ENCODE results near the gene SPO11. TPM values are rescaled to one million over a fixed set of nuclear protein-coding genes. Genes with fewer than 3 reads are reported as not detected.

SPO11 gene
- total and polyA plus RNA-seq, 2 of the 4 experiments (the other 2 are of a cell fraction): not detected

- H2BK20ac ChIP-seq (ENCODE audit: low read depth, low read length): no peak overlapping the region
- H3K56ac ChIP-seq (ENCODE audit: extremely low read depth, insufficient read depth, low read length): no peak overlapping the region
- H4K8ac ChIP-seq (ENCODE audit: low read depth in 2 of 2, low read length in 2 of 2): no peak overlapping the region
- no peak overlapping the region for H2AFZ ChIP-seq (replicated peaks; ENCODE audit: low read length, poor library complexity)
- no peak overlapping the region for H3K18ac ChIP-seq (ENCODE audit: low read depth, low read length)
- H2BK5ac ChIP-seq (ENCODE audit: low read depth, low read length, poor library complexity, severe bottlenecking): no peak overlapping the region
- in situ Hi-C loops (cut with MboI; ENCODE audit: low sequenced_read_pairs): no loop called here
- no peak overlapping the region for H4K91ac ChIP-seq (ENCODE audit: insufficient read depth, low read depth, low read length)
- BruUV-seq (replicated peaks): no TSS peak
- no peaks in the 10 kb centered on the region for H3K27me3 ChIP-seq (ENCODE audit: control insufficient read depth, insufficient read depth, low read length)
- DNase-seq (no peak), ATAC-seq (ENCODE audit: low read depth) (no peak)
- intact Hi-C loops (cut with micrococcal nuclease): no loop called here
- H4K20me1 ChIP-seq (ENCODE audit: insufficient read depth, low read length): no peaks in the 10 kb centered on the region
- no peak overlapping the region for H3K4me2 ChIP-seq (ENCODE audit: low read depth, low read length)
- POLR2A ChIA-PET (ENCODE audit: unreplicated experiment): no interaction called here
- no peak overlapping the region for H4K5ac ChIP-seq (ENCODE audit: low read depth, low read length)
- no peaks in the 10 kb centered on the region for H3K4me1 ChIP-seq (ENCODE audit: control insufficient read depth, insufficient read depth, low read length)
- no peaks in the 10 kb centered on the region for H3K79me1 ChIP-seq (ENCODE audit: low read depth in 1 of 2, low read length in 2 of 2)
- no peak overlapping the region for H3K4ac ChIP-seq (ENCODE audit: low read depth, low read length)
- H2AK9ac ChIP-seq (replicated peaks; ENCODE audit: low read depth, low read length, poor library complexity): no peak overlapping the region
- no peaks in the 10 kb centered on the region for H3K9me1 ChIP-seq (ENCODE audit: insufficient read depth, low read length)
- dilution Hi-C loops (cut with HindIII; ENCODE audit: low sequenced_read_pairs, unreplicated experiment): no loop called here
- no peak overlapping the region for H3K4me3 ChIP-seq (ENCODE audit: insufficient read depth, low read depth, low read length)
- no peak overlapping the region for H3K27ac ChIP-seq (ENCODE audit: insufficient read depth, low read length)
- no peaks in the 10 kb centered on the region for H3K36me3 ChIP-seq (ENCODE audit: control insufficient read depth, insufficient read depth, low read length)
- no peak overlapping the region for H2BK120ac ChIP-seq (ENCODE audit: low read depth, low read length)
- no peak overlapping the region for H2AK5ac ChIP-seq (ENCODE audit: low read depth, low read length)
- H3K14ac ChIP-seq (replicated peaks; ENCODE audit: low read depth, low read length): no peak overlapping the region
- H2BK15ac ChIP-seq (ENCODE audit: low read depth, low read length): no peak overlapping the region
- no peaks in the 10 kb centered on the region for H3K9me3 ChIP-seq (ENCODE audit: control insufficient read depth, insufficient read depth, low read length)
- 0% methylated on average over 1 of the region's 2 CpGs; no CpG with 5 or more reads in 1 of the 2 experiments for WGBS, 2 experiments (ENCODE audit: extremely low coverage in 2 of 2, insufficient read length in 1 of 2)
- CTCF ChIA-PET: no interaction called here
- H3K9ac ChIP-seq (ENCODE audit: low read depth, low read length): no peak overlapping the region
- no peak overlapping the region for H3K23ac ChIP-seq (ENCODE audit: low read depth, low read length)
- no peak for TF ChIP-seq CEBPB (IDR thresholded peaks at IDR 0.05; ENCODE audit: low read depth, low read length)
- no peak for TF ChIP-seq SMC3 (IDR thresholded peaks at IDR 0.05; ENCODE audit: low read depth, low read length)
- no peak for TF ChIP-seq RCOR1 (IDR thresholded peaks at IDR 0.05; ENCODE audit: insufficient replicate concordance, low read length)
- no peak for TF ChIP-seq NFE2L2 (IDR thresholded peaks at IDR 0.05; ENCODE audit: low read depth, low read length)
- TF ChIP-seq POLR2A (IDR thresholded peaks at IDR 0.05; ENCODE audit: low read depth, low read length): no peak
- no peak for TF ChIP-seq USF2 (IDR thresholded peaks at IDR 0.05; ENCODE audit: low read depth, low read length)
- no peak for TF ChIP-seq CHD1 (IDR thresholded peaks at IDR 0.05; ENCODE audit: low read depth, low read length)
- no peak for TF ChIP-seq RFX5 (IDR thresholded peaks at IDR 0.05; ENCODE audit: low read depth, low read length)
- no peak for TF ChIP-seq RAD21 (IDR thresholded peaks at IDR 0.05; ENCODE audit: low read length)
- TF ChIP-seq FOS (IDR thresholded peaks at IDR 0.05; ENCODE audit: low read depth, low read length): no peak
- no peak for TF ChIP-seq CTCF (conservative IDR thresholded peaks at IDR 0.05; ENCODE audit: low read depth, low read length)
- no peak for TF ChIP-seq MXI1 (IDR thresholded peaks at IDR 0.05; ENCODE audit: borderline replicate concordance, low read depth, low read length)
Observed at GRCh38 chr20:57321142-57321541, 8.5 kb upstream of the SPO11 start.

Data from IMR-90 (cell line).